Measurements from ENCODE around the gene MESP2.
"Not testable (repeated sequence)": the region's sequence is repeated elsewhere in the genome, so short reads cannot be mapped to it uniquely, and the experiment has no call there.

MESP2 gene

DNA sequence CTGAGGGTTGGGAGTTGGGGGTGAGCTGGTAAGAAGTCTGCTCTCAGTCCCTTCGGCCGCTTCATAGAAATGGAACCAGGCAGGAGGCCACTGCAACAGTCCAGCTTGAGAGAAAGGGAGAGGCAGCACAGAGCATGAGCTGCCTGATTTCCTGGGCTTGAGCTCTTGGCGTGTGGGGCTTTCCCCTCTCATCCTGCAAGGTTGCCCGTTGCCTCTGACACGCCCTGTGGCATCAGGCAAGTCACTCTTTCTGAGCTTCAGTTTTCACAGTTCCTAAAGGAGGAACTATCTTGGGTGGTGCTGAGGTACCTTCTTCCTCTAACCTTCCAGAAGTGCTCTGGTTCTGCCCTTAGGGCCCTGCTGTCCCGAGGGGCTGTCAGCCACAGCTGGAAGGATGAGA, 4.9 kb downstream of the MESP2 start:
- Mint-ChIP-seq H3K27me3 (peaks cover 6% of the 10 kb centered on the region), H3K9me3 (no peaks in the 10 kb centered on the region), H3K27ac (no peak overlapping the region), H3K4me1 (peaks cover 26% of the 10 kb centered on the region), H3K4me3 (peak overlapping the region; percentile 2), H3K36me3 (no peaks in the 10 kb centered on the region)
- DNase-seq (ENCODE audit: low spot score in 2 of 2) (no peak), ATAC-seq (ENCODE audit: low read depth) (peak; percentile 59)

DNA sequence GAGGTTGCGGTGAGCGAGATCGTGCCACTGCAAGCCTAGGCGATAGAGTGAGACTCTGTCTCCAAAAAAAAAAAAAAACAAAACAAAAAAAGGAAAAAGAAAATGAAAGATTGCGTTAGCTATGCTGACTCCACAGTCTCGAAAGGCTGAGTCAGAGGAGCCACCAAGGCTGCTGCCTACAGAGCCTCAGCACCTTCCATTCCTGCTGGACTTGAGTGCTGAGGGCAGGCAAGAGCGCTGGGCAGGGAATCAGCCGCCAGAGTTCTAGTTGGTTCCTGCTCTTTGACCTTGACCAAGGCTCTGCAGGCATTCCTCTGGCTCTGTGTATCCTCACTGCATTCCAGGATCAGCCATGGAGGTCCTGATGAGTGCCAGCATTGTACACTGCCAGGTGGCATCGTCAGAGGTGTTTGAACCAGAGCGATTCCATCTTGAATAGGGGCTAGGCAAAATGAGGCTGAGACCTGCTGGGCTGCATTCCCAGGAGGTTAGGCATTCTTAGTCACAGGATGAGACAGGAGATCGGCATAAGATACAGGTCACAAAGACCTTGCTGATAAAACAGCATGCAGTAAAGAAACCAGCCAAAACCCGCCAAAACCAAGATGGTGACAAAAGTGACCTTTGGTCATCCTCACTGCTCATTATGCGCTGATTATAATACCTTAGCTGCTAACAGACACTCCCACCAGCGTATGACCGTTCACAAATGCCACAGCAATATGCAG, 5.9 kb downstream of the MESP2 start:
- Mint-ChIP-seq H3K4me3 (no peak overlapping the region), H3K9me3 (no peaks in the 10 kb centered on the region), H3K27ac (no peak overlapping the region), H3K4me1 (peaks cover 26% of the 10 kb centered on the region), H3K27me3 (peaks cover 6% of the 10 kb centered on the region), H3K36me3 (no peaks in the 10 kb centered on the region)
- ATAC-seq (ENCODE audit: low read depth) (peak; percentile 76), DNase-seq (ENCODE audit: low spot score in 2 of 2) (no peak)

DNA sequence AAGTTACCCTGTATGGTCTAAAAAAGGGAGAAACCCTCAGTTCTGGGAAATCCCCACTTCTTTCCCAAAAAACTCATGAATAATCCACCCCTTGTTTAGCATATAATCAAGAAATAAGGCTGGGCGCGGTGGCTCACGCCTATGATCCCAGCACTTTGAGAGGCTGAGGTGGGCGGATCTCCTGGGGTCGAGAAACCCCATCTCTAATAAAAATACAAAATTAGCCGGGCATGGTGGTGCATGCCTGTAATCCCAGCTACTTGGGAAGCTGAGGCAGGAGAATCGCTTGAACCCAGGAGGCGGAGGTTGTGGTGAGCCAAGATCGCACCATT, 6.5 kb downstream of the MESP2 start:
- not testable (repeated sequence) for H3K9me3 Mint-ChIP-seq; H3K4me3 Mint-ChIP-seq; ATAC-seq (ENCODE audit: low read depth); H3K36me3 Mint-ChIP-seq; H3K27ac Mint-ChIP-seq; DNase-seq (ENCODE audit: low spot score in 2 of 2); H3K27me3 Mint-ChIP-seq
- peaks cover 26% of the 10 kb centered on the region for H3K4me1 Mint-ChIP-seq

- H3K27ac Mint-ChIP-seq, result peak overlapping the region; percentile 12
- H3K9me3 Mint-ChIP-seq, result peaks cover 3% of the 10 kb centered on the region
- H3K4me3 Mint-ChIP-seq, result no peak overlapping the region
- ATAC-seq (ENCODE audit: low read depth) (no peak), DNase-seq (ENCODE audit: low spot score in 2 of 2) (no peak)
- peaks cover 4% of the 10 kb centered on the region for H3K27me3 Mint-ChIP-seq
- peaks cover 26% of the 10 kb centered on the region for H3K4me1 Mint-ChIP-seq
- H3K36me3 Mint-ChIP-seq, result peaks cover 2% of the 10 kb centered on the region
Measured at GRCh38 chr15:89783111-89783860, 7.2 kb downstream of the MESP2 start.

GRCh38 chr15:89783861-89784685, 7.9 kb downstream of the MESP2 start:
- Mint-ChIP-seq H3K36me3 (peaks cover 2% of the 10 kb centered on the region), H3K4me3 (peak overlapping the region; percentile 4), H3K4me1 (peaks cover 26% of the 10 kb centered on the region), H3K27me3 (peaks cover 3% of the 10 kb centered on the region), H3K27ac (no peak overlapping the region), H3K9me3 (peaks cover 3% of the 10 kb centered on the region)
- DNase-seq (ENCODE audit: low spot score in 2 of 2) (no peak), ATAC-seq (ENCODE audit: low read depth) (no peak)

- peaks cover 26% of the 10 kb centered on the region for H3K4me1 Mint-ChIP-seq
- H3K4me3 Mint-ChIP-seq, result no peak overlapping the region
- no peak for DNase-seq (ENCODE audit: low spot score in 2 of 2)
- no peak for ATAC-seq (ENCODE audit: low read depth)
- H3K27ac Mint-ChIP-seq, result no peak overlapping the region
- H3K27me3 Mint-ChIP-seq, result peaks cover 3% of the 10 kb centered on the region
- H3K9me3 Mint-ChIP-seq, result peaks cover 3% of the 10 kb centered on the region
- peaks cover 2% of the 10 kb centered on the region for H3K36me3 Mint-ChIP-seq
Measured at GRCh38 chr15:89784686-89784960, 8.5 kb downstream of the MESP2 start.

DNA sequence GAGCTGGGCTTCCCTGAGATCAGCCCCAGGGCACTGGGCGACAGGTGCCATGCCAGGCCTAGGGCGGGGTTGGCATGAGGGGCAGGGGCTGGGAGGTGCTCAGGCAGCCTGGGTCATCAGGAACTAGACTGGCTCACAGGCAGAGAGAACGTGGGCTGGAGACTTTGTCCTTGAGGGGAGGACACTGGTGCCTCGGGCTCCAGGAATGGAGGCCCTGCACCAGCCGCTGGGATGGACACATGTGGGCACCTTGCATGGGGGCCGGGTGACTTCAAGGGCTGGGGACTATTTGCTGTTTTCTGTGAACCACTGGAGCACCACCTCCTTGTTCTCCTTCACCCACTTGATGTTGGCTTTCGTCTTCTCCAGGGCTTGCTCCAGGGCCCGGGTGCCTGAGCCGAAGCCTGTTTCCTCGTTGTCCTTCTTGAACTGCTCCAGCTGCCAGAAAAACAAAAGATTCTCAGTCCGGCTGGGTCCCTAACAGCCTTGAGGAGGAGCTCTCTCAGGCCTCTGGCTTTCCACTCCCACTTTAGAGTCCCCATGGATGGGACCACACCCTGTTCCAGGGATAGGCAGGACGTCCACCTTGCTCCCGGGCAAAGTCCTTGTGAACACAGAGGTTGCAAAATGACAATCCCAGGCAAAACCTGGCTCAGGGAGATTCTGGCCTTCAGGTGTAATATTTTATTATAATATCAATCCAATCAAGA, 9.1 kb downstream of the MESP2 start:
- Mint-ChIP-seq H3K4me3 (no peak overlapping the region), H3K9me3 (peaks cover 3% of the 10 kb centered on the region), H3K4me1 (peaks cover 25% of the 10 kb centered on the region), H3K27ac (no peak overlapping the region), H3K27me3 (peaks cover 4% of the 10 kb centered on the region), H3K36me3 (peaks cover 2% of the 10 kb centered on the region)
- ATAC-seq (ENCODE audit: low read depth), result no peak
- no peak for DNase-seq (ENCODE audit: low spot score in 2 of 2)

DNA sequence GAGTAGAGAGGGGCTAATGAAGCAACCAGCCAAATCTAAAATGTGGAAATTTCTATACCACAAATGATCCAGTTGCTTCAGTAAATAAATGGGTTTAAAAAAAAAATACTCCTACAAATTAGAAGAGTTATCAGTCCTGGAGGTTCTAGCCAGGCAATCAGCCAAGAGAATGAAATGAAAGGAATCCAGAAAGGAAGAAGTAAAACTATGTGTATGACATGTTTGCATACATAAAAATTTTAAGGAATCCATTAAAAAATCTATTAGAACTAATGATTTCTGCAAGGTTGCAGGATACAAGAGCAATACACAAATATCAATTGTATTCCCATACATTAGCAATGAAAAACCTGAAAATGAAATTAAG, 9.6 kb downstream of the MESP2 start:
- peaks cover 3% of the 10 kb centered on the region for H3K9me3 Mint-ChIP-seq
- peaks cover 19% of the 10 kb centered on the region for H3K4me1 Mint-ChIP-seq
- H3K27me3 Mint-ChIP-seq, result peaks cover 4% of the 10 kb centered on the region
- DNase-seq (ENCODE audit: low spot score in 2 of 2) (no peak), ATAC-seq (ENCODE audit: low read depth) (no peak)
- peaks cover 2% of the 10 kb centered on the region for H3K36me3 Mint-ChIP-seq
- H3K4me3 Mint-ChIP-seq, result no peak overlapping the region
- H3K27ac Mint-ChIP-seq, result no peak overlapping the region

DNA sequence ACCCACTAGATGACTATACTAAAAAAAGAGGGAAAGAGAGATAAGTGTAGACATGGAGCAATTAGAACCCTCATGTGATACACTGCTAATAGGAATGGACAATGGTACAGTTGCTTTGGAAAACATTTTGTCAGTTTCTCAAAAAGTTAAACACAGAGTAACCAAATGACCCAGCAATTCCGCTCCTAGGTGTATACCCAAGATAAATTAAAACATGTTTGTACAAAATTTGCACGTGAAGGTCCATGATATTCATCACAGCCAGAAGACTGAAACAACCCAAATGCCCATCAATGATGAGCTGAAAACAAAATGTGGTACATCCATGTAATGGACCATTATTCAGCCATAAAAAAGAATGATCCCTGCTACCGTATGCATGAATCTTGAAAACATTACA, 11.8 kb downstream of the MESP2 start:
- ATAC-seq (ENCODE audit: low read depth) (no peak), DNase-seq (ENCODE audit: low spot score in 2 of 2) (no peak)
- Mint-ChIP-seq H3K36me3 (peaks cover 2% of the 10 kb centered on the region), H3K9me3 (peaks cover 3% of the 10 kb centered on the region), H3K4me3 (no peak overlapping the region), H3K4me1 (peaks cover 8% of the 10 kb centered on the region), H3K27ac (no peak overlapping the region), H3K27me3 (peaks cover 3% of the 10 kb centered on the region)

- not testable (repeated sequence) for H3K9me3 Mint-ChIP-seq; H3K4me1 Mint-ChIP-seq; H3K36me3 Mint-ChIP-seq; H3K27ac Mint-ChIP-seq; H3K27me3 Mint-ChIP-seq; ATAC-seq (ENCODE audit: low read depth); DNase-seq (ENCODE audit: low spot score in 2 of 2); H3K4me3 Mint-ChIP-seq
Measured at GRCh38 chr15:89788585-89788984, 12.5 kb downstream of the MESP2 start.

DNA sequence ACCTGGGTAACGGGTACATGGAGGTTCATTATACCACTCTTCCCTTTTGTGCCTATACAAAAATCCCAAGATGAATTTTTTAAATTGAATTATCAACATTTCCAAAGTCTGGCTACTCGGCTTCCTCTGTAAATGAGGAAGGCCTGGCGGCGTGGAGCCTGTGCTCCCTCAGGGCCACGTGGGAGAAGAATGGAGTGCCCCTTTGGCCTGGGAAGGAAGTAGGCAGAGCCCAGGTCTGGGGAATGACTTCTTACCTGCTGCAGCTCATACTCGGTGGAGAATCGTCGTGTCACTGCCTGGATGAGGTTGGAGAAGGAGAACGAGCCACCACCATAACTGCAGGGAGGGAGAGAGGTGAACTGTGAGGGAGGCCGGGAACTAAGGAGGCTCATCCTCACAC, 14.1 kb downstream of the MESP2 start:
- H3K36me3 Mint-ChIP-seq, result peaks cover 2% of the 10 kb centered on the region
- ATAC-seq (ENCODE audit: low read depth), result no peak
- H3K27me3 Mint-ChIP-seq, result peaks cover 3% of the 10 kb centered on the region
- H3K4me3 Mint-ChIP-seq, result no peak overlapping the region
- no peak overlapping the region for H3K27ac Mint-ChIP-seq
- no peak for DNase-seq (ENCODE audit: low spot score in 2 of 2)
- H3K4me1 Mint-ChIP-seq, result no peaks in the 10 kb centered on the region
- H3K9me3 Mint-ChIP-seq, result peaks cover 5% of the 10 kb centered on the region

GRCh38 chr15:89790661-89791060, 14.5 kb downstream of the MESP2 start:
- peaks cover 2% of the 10 kb centered on the region for H3K36me3 Mint-ChIP-seq
- H3K4me1 Mint-ChIP-seq, result no peaks in the 10 kb centered on the region
- peaks cover 7% of the 10 kb centered on the region for H3K9me3 Mint-ChIP-seq
- DNase-seq (ENCODE audit: low spot score in 2 of 2) (no peak), ATAC-seq (ENCODE audit: low read depth) (no peak)
- no peak overlapping the region for H3K27ac Mint-ChIP-seq
- H3K27me3 Mint-ChIP-seq, result peaks cover 3% of the 10 kb centered on the region
- H3K4me3 Mint-ChIP-seq, result no peak overlapping the region

DNA sequence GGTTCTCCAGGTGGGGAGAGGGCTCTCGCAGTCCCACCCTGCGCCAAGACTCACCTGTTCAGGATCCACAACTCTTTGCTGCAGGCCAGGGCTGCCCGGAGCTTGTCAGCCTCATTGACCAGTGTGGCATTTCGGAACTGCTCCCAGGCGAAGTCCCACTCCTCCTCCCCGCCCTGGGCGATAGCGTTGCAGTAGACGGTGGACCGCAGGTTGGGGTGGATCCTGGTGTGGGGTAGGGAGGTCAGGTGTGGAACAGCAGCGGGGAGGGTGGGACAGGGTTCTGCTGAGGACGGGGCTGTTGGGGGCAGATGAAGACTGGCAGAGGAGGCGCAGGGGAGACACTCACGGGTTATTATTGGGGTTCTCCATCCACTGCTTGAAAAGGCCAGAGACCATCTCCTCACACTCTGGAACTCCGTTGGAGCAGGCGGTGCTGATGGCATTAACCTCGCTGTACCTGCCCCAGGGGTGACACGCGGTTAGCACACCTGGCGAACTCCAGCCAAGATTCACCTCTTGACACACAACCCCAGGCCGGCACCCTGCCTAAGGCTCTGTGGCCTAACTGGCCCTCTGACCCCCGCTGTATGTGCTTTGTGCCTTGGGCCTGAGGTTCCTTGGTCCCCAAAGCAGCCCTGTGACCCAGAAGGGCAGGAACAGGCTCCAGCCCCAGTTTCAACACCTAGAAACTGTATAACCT, 16.1 kb downstream of the MESP2 start:
- DNase-seq (ENCODE audit: low spot score in 2 of 2) (no peak), ATAC-seq (ENCODE audit: low read depth) (no peak)
- Mint-ChIP-seq H3K27me3 (peaks cover 3% of the 10 kb centered on the region), H3K36me3 (peaks cover 4% of the 10 kb centered on the region), H3K4me3 (no peak overlapping the region), H3K9me3 (peaks cover 8% of the 10 kb centered on the region), H3K27ac (no peak overlapping the region), H3K4me1 (no peaks in the 10 kb centered on the region)
